Measurements from ENCODE around the gene MVB12B. TPM values are rescaled to one million over a fixed set of nuclear protein-coding genes. Genes with fewer than 3 reads are reported as not detected.

The MVB12B gene
- total RNA-seq, 1 donor from 2014 or later = 26.5 TPM

DNA sequence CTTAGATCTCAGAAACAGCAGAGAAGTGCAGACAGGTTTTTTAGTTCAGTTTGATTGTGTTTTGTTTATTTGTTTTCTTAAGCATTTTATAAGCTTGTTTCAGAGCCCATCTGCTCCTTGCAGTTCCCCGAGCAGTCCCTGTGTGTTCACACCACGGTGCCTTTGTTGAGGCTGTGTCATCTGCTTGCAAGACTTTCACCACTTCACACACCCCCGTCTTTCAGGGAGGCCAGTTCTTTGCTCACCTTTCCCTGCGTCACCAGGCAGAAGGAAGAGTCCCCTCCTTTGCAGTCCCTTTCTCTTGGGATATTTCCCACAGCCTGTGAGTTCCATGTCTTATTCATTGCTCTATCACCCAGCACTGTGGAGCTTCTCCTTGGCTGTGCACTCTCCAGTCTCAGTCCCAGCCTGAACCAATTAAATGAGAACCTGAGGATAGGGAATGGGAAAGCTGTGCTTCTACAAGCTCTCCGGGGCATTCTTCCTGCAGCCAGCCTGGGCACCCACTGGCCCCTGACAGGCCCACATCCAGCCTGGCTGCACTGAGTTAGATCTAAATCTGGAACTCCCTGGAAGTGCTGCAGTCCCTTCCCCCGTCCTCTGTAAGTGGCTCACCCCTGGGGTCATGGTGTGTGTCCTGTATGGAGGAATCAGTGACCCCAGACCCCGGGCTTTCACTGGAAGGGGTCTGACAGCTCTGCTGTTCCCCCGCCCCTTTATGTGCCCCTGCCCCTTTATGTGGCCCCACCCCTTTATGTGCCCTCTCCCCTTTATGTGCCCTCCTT lies 5.5 kb downstream of the MVB12B start:
- DNase-seq = no peak

- DNase-seq = peak; percentile 52
These were observed 8.3 kb downstream of the MVB12B start for GRCh38 chr9:126334721-126335621.

- DNase-seq = no peak
These were observed 9.5 kb downstream of the MVB12B start for GRCh38 chr9:126335837-126336735.

DNA sequence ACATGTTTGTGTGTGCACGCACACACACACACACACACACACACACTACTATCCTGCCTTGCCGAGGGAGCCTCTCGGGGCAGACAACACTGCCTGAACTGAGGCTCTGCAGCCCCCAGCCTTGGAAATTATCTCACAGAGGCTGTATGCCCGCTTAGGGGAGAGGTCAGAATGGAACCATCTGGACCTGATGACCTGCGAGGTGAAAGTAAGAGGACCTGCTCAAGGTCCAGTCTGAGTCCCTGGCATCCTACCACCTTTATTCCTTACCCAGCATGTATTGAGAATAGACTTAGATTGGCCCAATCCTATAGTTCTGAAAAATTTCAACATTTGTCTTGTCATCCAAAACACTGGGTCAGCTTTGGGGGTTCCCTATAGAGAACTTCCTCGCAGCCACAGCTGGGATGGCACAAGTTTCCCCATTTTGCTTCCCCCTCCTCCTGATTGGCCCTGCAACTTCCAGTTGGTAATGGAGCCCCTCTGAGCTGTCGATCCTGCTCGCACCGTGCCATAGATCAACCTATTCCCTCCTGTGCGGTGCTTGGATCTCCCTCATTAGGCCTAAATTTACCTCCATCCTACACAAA lies 10.2 kb downstream of the MVB12B start:
- DNase-seq = no peak

DNA sequence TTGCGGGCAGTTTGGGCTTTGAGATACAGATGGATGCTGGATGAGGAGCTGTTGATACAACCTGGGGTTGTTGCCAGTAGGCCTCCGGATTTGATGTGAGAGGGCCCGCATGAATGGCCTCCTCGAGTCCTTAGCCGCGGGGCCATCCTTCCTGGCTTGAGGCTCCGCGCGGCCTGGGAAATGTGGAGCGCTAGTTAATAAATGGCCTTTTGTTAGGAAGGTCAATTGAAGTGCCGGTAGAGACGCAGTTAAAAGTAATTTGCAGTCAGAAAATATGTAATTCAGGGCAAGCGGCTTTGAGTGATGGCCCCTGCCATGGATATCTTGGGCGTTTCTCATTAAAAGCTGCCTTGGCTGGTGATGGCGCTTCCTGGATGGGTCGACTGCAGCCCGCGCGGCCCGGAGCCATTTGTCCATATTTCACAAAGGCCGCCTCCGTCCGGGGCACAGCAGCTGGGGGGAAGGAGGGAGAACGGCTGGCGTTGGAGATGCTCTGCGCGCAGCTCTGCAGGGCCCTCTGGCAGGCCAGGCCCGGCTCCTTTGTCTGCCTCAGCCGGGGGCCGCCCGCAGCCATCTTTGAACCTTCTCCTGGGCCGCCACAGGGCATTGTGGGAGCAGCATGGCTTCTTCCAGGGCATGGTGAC lies 11.2 kb downstream of the MVB12B start:
- no peak for DNase-seq

GRCh38 chr9:126338945-126339344 lies 12.3 kb downstream of the MVB12B start:
- DNase-seq = no peak

- DNase-seq = no peak
These were observed 14.8 kb downstream of the MVB12B start for GRCh38 chr9:126341426-126341825.

DNA sequence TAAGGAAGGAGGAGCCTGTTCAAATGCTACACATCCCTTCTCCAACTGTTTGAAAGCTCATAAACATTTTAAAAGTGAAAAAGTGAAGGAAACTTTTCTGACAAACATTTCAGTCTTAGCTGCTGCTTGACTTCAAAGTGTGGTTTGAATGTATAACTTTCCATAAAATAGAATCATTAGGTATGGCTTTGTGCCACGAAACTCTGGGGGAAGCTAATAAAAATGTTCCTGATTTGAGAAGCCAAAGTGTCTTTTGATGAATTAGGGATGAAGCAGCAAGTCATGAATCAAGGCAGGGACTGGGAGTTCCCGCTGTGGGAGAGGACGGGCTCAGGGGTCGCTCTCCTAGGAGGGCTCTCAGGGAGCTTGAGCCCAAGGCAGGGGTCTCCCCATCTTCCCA lies 15.3 kb downstream of the MVB12B start:
- no peak for DNase-seq

DNA sequence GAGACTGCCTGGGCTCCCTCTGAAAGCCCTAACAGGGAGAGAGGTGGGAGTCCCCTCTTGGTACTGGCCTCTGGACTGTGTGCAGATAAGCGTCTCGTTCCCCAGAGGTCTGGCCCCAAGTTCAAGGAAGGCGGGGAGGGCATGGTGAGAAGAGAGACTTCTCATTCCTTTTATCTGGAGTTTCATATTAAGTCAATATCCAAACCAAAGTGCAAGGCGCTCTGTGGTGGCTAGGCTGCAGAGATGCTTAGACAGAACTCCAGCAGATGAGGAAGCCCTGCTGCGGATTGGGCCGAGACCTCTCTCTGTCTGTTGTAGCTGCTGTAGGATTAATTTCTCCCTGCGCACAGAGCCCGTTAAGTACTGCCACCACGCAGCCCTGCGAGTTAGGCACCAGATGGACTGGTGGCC lies 16.0 kb downstream of the MVB12B start:
- no peak for DNase-seq

- no peak for DNase-seq
These were observed 16.7 kb downstream of the MVB12B start for GRCh38 chr9:126343271-126343700.

- no peak for DNase-seq
These were observed 19.4 kb downstream of the MVB12B start for GRCh38 chr9:126346031-126346430.

DNA sequence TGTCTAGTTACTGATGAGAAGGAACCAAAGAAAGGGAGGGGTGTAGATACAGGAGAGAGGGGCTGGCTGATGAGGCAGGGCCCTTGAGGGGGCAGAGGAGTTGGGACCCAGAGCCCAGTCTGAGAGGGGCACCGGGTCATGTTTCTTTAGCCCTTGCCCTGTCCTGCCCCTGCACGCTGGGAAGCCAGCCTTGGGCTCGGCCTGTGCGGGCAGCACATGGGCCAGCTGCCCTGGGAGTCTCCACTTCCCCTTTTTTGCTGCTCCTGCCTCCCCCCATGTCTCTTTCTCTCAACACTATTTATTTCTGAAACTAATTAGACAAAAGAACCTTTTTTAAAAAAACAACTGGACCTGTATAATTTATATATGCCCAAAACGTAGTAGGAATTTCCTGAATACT lies 20.5 kb downstream of the MVB12B start:
- DNase-seq = no peak

GRCh38 chr9:126347911-126348760 lies 21.5 kb downstream of the MVB12B start:
- peak; percentile 57 for DNase-seq

DNA sequence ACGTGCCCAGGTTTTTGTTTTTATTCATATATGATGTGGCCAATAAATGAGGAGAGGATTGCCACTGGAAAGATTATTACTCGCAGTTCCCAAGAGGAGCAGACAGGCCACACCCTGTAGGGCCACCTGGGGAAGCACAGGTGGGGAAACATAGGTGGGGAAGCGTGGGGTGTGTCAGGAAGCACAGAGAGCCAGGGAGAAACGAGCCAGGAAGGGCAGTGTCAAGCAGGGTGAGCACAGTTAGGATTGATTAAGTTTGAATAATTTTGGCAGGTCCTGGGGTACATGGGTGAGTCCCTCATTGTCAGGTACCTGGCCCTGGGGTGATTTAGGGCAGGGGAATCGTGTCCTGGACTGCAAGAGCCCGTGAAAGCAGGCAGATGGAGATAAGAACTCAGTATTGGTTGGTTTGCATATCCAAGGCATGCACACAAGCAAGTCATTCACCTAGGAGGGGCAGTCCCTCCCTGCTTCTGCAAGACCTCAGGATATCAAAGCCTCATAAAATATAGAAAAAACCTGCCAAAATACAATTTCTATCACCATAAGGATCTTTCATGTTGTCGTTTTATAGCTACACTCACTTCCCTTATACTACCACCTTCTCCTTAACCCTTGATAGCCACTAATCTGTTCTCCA lies 22.4 kb downstream of the MVB12B start:
- no peak for DNase-seq

DNA sequence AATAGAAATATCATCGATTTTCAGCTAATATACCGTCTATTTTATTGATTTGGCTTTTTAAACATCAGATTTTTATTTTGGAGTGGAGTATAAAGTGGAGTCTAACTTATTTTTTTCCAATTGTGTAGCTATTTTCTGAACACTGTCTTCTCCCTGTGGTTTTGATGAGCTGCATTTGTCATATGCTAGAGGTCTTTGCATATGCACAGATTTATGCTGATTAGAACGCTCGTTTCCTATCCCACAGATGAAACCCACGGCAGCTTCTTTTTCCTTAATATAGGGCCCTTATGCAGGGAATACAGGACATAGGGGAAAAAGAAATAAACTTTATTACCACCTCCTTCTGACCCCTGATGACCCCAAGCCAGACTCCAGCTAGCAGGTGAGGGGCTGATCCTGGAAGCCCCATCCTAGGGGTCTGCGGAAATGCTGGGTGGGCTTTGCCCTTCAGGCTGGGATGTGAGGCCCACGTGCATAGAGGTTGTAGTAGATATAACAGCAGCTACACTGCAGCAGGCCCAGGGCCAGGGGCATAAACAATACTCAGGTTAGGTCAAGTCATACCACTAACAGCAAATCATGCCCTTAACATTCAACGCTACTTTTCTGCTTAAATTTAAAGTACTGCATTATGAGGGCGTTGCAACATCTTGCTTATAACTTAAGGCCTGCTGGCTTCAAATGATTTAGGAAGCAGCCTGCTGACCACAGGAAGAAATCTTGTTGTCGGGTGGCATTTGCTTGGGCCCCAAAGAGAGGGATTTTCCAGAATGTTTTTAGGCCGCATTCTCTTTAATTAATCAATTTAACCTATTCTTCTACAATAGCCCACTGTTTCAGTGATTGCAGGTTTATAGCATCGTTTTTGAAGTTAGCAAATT lies 28.5 kb downstream of the MVB12B start:
- DNase-seq = no peak

GRCh38 chr9:126357074-126357473 lies 30.4 kb downstream of the MVB12B start:
- DNase-seq = no peak

DNA sequence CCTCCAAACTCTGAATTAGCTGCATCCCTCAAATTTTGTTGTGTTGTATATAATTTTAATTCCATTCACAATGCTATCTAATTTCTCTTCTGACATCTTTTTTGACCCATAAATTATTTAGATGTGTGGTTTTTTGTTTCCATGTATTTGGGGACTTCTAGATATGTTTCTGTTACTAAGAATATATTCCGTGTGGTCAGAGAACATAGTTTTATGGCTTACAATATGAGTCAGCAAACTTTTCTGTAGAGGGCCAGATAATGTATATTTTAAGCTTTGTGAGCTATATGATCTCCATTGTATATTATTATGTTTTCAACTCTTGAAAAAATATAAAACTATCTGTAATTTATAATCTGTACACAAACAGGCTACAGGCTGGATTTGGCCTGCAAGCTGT lies 33.4 kb downstream of the MVB12B start:
- no peak for DNase-seq

DNA sequence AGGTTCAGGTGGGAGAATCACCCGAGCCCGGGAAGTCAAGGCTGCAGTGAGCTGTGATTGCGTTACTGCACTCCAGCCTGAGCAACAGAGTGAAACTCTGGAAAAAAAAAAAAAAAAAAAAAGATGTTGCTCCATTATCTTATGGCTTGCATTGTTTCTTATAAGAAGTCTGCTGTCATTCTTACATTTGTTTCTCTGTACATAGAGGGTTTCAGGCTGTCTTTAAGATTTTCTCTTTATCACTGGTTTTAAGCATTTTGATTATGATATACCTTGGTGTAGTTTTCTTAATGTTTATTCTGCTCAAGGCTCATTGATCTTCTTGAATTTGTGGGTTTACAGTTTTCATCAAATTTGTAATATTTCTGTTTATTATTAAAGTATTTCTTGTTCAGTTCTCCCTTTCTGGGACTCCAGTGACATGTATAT lies 35.2 kb downstream of the MVB12B start:
- DNase-seq = no peak

DNA sequence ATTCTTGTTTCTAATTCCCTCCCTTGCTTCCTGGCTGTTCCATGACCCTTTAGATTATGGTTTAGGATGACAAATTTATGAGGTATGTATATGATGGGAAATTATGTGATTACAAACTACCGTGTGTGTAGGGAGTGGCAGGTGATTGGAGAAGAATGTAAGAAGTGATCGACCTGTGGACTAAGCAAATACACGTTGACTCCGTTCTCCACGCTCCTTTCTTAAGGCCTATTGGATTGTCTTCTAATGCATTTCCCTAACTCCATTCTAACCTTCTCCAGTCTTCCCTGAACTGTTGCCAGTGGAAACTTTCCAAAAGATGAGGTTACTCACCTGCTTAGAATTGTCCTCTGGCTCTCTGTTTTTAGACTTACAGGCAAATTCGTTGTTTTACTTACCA lies 36.6 kb downstream of the MVB12B start:
- DNase-seq = no peak

Measured in tongue (tissue), 2 donors.